Suppressor macrophage treated with lipopolysaccharide for 4 hours (primary cell): ENCODE data around the gene ZFR.
"Not testable (repeated sequence)": the region's sequence is repeated elsewhere in the genome, so short reads cannot be mapped to it uniquely, and the experiment has no call there.

Experiments used
- DNase-seq: peaks from one replicate; pipeline ENCODE4 v3.0.0-alpha.2; 2020

Gene ZFR

GRCh38 chr5:32405507-32405906, 39.0 kb downstream of the ZFR start:
- DNase-seq, result no peak

GRCh38 chr5:32403760-32404159, 40.8 kb downstream of the ZFR start:
- DNase-seq, result no peak

- DNase-seq, result peak; percentile 5
Measured at GRCh38 chr5:32400401-32400800, 44.1 kb downstream of the ZFR start.

GRCh38 chr5:32398754-32399153, 45.8 kb downstream of the ZFR start:
- DNase-seq, result not testable (repeated sequence)

- peak; percentile 37 for DNase-seq
Measured at GRCh38 chr5:32394981-32395380, 49.6 kb downstream of the ZFR start.

- DNase-seq, result no peak
Measured at GRCh38 chr5:32392039-32392438, 52.5 kb downstream of the ZFR start.

GRCh38 chr5:32390819-32391591, 53.5 kb downstream of the ZFR start:
- DNase-seq, result peak; percentile 83

GRCh38 chr5:32388432-32389129, 56.0 kb downstream of the ZFR start:
- DNase-seq, result peak; percentile 65

GRCh38 chr5:32387841-32388240, 56.7 kb downstream of the ZFR start:
- DNase-seq, result peak; percentile 8

GRCh38 chr5:32387211-32387610, 57.3 kb downstream of the ZFR start:
- no peak for DNase-seq

GRCh38 chr5:32384621-32385020, 59.9 kb downstream of the ZFR start:
- DNase-seq, result no peak

- no peak for DNase-seq
Measured at GRCh38 chr5:32383586-32383985, 61.0 kb downstream of the ZFR start.

GRCh38 chr5:32383065-32383464, 61.5 kb downstream of the ZFR start:
- DNase-seq, result no peak

- no peak for DNase-seq
Measured at GRCh38 chr5:32379421-32379820, 65.1 kb downstream of the ZFR start.

- DNase-seq, result no peak
Measured at GRCh38 chr5:32378966-32379365, 65.6 kb downstream of the ZFR start.

GRCh38 chr5:32369542-32370155, 74.9 kb downstream of the ZFR start:
- peak; percentile 25 for DNase-seq

- no peak for DNase-seq
Measured at GRCh38 chr5:32369032-32369431, 75.5 kb downstream of the ZFR start.

- DNase-seq, result not testable (repeated sequence)
Measured at GRCh38 chr5:32367271-32367670, 77.3 kb downstream of the ZFR start.

- DNase-seq, result no peak
Measured at GRCh38 chr5:32365623-32366022, 78.9 kb downstream of the ZFR start.

GRCh38 chr5:32363030-32363429, 81.5 kb downstream of the ZFR start:
- DNase-seq, result no peak

GRCh38 chr5:32362527-32362926, 82.0 kb downstream of the ZFR start:
- no peak for DNase-seq

- no peak for DNase-seq
Measured at GRCh38 chr5:32360906-32361305, 83.6 kb downstream of the ZFR start.

- no peak for DNase-seq
Measured at GRCh38 chr5:32358611-32359010, 85.9 kb downstream of the ZFR start.

- no peak for DNase-seq
Measured at GRCh38 chr5:32357658-32358057, 86.9 kb downstream of the ZFR start.
